ENCODE data around the gene CYP24A1.

The CYP24A1 gene

DNA sequence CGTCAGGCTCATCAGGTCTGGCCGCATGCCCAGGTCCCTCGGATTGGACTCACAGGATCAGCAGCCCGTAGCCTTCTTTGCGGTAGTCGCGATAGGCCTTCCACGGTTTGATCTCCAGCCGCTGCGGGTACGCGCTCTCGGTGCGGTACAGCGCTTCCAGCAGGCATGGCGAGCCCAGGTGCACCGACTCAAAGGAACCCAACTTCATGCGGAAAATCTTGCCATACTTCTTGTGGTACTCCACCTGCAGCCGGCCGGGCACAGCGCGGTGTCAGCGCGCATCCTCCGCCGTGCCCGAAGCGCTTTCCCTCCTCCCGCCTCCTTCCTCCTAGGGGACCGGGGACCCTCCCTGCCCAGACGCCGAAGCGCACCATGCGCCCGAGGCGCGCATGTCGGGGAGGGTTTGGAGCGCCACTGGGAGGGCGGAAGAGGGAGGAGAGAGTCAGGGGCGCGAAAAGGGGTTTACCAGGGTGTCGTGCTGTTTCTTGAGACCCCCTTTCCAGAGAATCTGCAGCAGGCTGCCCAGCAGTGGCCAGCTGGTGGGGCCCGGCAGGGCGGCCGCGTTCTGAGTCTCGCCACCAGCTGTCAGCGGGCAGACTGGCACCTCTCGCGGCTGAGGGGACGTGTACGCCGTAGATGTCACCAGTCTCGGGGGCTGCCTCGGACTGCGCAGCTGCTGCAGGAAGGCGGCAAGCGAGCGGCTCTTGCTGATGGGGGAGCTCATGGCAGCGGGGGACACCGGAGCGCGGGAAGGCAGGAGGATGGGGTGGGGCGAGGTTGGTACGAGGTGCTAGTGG, 732 bp downstream of the CYP24A1 start:
- no peak for DNase-seq (ENCODE audit: low read depth)

DNA sequence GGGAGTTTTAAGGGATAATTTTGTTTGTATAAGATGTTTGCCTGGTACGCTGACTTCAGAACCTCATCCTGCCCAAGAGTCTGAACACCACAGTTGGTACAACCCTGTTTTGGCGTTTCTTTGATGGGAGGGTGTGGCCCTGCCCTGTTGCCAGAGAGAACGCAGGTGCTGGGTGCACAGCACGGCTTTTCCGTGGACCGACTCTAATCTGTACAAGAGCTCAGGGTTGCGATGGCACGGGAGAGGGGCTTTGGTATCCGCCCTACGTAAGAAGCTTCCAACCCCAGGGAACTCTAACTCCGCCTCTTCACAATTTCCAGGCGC, 1.3 kb downstream of the CYP24A1 start:
- DNase-seq (ENCODE audit: low read depth): no peak

DNA sequence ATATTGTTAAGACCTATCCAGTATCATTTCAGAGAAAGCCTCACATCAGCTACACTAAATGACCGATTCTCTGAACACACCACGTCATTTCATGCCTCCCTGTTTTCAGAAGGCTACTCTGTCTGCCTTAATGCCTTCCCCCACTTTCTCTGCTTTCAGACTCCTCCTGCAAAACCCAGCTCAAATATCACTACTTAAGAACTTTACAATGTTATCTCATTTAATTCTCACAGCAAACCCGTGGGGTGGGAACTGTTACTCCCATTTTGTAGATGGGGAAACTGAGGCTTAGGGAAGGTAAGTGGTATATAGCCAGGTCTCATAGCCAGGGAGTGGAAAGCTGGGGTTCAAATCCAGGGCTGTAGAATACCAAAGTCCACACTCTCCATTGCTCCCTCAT, 2.8 kb downstream of the CYP24A1 start:
- no peak for DNase-seq (ENCODE audit: low read depth)

DNA sequence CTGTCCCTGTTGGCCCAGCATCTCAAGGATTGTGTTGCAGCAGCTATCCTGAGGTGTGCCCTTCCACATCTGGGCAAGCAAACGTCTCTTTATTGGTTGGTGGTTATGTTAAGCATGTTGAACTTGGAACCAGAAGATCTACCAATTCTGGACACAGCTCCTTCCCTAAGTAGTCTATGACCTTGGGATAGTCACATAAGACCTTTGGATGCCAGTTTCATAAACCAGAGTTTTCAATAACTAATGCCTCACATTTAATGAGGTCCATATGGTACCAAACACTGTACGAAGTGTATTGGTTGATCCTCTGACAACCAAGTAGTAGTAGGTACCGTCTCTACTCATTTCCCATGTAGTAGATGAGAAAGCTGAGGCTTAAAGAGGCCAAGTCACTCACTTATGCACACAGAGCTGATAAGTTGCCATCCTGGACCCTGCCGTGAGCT, 3.7 kb downstream of the CYP24A1 start:
- no peak for DNase-seq (ENCODE audit: low read depth)

DNA sequence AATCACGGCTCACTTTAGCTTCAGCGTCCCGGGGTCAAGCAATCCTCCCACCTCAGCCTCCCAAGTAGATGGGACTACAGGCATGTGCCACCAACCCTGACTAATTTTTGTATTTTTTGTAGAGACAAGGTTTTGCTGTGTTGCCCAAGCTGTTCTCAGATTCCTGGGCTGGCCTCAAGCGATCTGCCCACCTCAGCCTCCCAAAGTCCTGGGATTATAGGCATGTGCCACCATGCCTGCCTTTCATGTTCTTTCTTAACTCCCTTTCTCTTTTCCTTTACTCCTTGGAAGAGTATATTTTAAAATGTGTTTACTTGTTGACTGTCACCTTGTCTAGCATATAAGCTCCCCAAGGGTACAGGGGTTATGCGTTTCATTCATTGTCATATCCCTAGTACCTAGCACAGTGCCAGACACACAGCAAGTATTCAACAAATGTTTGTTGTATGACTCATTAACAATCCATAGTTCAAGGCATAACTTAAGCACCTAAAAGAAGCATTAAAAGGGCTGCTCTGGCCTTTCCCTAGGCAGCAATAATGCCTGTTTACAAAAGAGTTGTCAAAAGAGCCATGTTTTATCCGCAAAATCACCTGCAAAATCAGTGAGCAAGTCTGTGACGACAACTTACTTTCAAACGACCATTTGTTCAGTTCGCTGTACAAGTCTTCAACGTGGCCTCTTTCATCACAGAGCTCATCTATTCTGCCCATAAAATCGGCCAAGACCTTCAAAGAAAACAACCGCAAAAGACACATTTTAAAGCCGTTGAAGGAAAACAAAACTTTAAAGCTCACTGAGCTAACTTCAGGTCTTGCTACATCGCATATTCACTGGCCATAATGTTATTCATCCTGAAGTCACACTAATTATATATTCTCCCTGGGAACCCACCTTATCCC, 4.6 kb downstream of the CYP24A1 start:
- DNase-seq (ENCODE audit: low read depth): no peak

DNA sequence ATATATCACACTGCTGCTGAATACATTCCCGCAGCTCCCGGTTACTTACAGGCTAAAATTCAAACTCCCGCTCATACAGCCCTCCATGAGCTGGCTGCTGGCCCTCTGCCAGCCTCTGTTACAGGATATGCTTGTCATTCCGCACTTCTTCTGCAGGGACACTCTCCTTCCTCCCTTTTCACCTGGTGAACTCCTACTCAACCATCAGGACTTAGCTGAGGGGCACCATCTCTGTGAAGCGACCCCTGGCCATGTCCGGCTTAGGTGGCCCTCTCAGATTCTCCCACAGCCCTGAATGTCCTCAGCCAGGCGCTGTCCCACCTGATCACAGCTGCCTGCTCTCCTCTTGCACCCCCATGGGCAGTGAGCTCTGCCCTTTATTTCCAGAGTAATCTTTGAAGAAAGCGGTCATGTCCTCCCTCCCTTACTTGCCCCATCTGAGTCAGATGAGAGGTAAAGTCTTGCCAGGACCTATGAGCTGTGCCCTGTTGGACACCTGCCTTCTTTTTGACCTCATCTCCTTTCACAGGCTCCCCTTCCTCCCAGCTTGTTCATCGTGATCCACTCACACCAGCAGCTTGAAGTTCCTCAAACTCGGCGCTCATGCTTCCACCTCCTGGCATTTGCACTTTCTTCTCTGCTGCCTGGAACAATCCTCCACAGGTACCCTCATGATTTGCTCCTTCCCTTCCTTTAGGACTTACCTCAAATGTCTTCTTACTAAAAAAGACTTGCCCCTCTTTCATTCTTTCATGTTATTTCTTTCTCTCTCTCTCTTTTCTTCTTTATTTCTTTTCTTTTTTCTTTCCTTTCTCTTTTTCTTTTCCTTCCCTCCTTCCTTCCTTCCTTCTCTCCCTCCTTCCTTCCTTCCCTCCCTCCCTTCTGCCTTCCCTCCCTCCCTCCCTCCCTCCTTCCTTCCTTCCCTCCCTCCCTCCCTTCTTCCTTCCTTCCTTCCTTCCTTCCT, 5.6 kb downstream of the CYP24A1 start:
- DNase-seq (ENCODE audit: low read depth): no peak

DNA sequence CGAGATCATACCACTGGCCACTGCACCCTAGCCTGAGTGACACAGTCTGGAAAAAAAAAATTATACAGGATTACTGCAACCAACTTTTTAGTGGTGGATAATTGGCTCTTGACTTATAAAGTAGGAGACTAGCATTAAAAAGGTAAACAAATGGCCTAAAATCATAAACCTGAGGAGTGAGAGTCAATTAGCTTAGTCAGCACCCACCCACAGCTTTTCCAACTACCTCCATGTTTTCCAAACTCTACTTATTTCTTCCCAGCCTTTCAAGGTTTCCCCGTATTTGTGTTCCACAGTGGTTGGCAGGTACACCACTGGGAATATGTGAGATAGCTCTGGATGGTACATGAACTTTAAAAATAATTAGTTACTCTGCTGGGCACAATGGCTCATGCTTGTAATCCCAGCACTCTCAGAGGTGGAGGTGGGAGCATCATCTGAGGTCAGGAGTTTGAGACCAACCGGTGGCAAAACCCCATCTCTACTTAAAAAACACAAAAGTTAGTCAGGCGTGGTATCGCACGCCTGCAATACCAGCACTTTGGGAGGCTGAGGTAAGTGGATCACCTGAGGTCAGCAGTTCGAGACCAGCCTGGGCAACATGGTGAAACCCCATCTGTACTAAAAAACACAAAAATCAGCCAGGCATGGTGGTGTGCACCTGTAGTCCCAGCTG, 6.7 kb downstream of the CYP24A1 start:
- DNase-seq (ENCODE audit: low read depth): no peak

DNA sequence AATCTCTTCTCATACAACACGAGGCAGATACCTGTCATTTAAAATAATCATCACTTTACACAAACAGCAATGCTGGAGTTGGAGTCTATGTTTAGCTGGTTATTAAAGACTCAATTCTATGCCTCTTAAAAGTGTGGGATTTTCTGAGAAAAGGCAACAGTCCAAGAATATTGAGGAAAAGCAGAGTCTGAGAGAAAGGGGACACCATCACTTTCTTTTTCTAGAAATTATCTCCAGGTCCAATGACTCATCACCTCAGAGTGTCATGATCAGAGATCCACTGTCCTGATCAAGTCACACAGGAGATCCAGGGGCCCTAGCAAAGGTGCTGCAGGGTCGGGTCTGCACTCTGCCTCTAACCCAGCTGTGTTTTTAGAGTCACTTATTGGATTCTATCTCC, 8.0 kb downstream of the CYP24A1 start:
- no peak for DNase-seq (ENCODE audit: low read depth)

DNA sequence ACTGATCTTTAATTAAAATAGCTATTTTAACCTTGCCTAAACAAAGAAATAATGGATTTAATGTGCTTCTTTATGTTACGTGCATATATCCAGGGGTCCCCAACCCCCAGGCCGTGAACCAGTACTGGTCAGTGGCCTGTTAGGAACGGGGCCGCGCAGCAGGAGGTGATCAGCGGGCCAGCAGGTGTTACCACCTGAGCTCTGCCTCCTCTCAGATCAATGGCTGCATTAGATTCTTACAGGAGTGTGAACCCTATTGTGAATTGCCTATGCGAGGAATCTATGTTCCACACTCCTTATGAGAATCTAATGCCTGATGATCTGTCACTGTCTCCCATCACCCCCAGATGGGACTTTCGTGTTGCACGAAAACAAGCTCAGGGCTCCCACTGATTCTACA, 8.8 kb downstream of the CYP24A1 start:
- no peak for DNase-seq (ENCODE audit: low read depth)

DNA sequence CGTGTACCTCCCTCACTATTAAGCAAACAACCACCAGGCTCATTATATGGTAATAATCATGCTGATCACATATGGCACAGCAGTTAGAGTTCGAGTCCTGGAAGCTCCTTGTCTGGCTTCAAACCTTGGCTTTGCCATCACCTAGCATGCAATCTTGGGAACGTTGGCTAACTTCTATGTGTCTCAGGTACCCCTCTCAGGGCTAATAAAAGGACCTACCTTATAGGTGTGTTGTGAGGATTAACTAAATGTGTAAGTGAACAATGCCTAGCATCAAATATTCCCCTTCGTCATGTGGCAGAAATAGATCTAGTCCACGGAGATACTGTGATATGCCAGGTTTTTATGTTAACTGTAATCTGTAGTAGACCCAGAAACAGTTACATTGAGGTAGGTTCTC, 10.4 kb downstream of the CYP24A1 start:
- DNase-seq (ENCODE audit: low read depth): no peak

DNA sequence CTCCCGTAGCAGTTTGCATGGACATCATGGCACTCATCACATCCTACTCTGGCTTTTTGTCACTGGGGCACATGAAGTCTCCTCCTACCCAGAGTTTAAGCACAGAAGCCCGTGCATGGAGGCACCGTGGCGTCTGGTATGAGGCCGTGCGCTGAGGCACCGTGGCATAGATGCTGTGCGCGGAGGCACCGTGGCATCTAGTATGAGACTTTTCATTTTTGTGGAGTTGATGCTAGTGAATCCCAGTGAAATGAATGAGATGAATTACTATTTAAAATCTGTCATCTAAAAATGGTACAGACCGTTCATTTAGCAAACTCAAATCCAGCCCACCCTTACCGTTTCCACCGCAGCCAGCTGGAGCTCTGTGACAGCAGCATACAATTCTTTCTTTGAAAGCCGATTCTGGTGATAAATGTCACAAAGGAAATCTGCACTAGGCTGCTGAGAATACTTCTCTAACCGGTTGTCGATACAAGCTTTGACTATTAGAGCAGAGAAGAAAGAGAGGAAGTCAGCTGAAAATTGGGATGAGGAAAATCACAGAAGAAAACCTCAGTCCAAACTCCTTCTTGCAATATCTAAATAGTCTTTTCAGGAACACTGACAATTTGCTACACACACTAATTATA, 11.3 kb downstream of the CYP24A1 start:
- DNase-seq (ENCODE audit: low read depth): no peak

DNA sequence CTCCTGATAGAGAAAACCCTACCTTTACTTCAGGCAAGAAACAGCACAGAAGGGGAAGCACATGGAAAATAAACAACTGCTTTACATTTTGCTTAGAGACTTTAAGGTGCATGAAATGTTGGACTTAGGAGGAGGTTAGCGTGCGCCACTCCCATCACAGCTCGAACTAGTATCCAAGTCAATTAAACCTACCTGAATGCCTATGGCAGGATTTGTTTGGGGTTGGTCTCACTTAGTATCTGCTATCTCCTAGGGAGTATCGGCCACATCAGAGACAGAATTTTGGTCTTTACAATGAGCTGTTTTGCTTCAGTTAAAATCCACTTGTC, 12.0 kb downstream of the CYP24A1 start:
- DNase-seq (ENCODE audit: low read depth): no peak

DNA sequence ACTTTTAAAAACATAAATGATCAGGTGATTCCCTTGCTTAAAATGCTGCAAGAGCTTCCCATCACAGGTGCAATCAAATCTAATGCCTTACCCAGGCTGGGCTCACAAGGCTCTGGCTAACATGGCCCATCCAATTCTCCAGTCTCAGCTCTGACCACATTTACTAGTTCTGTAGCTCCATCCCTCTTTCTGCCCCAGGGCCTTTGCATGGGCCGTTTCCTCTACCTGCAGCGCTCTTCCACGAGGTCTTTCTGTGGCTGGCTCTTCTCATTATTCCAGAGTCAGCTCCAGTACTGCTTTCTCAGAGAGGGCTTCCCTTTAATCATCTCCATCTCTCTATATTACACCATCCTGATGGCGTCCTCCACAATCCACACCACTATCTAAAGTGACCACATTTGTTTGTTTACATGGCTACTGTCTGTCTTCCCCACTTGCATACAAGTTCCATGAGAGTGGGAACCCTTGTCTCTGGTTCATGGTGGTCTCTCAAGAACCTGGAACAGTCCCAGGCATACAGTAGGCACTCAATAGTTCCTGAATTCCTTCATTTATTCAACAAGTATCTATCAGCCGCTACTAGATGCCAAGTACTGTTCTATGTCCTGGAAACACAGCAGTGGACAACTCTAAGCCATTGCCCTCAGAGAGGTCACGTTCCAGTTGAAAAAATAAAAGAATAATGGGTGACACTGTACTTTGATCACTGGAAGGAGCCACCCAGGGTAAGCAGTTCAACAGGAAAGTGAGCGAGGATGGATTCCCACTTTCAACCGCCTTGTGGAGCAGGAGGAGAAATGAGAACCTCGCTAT, 12.6 kb downstream of the CYP24A1 start:
- DNase-seq (ENCODE audit: low read depth): no peak

DNA sequence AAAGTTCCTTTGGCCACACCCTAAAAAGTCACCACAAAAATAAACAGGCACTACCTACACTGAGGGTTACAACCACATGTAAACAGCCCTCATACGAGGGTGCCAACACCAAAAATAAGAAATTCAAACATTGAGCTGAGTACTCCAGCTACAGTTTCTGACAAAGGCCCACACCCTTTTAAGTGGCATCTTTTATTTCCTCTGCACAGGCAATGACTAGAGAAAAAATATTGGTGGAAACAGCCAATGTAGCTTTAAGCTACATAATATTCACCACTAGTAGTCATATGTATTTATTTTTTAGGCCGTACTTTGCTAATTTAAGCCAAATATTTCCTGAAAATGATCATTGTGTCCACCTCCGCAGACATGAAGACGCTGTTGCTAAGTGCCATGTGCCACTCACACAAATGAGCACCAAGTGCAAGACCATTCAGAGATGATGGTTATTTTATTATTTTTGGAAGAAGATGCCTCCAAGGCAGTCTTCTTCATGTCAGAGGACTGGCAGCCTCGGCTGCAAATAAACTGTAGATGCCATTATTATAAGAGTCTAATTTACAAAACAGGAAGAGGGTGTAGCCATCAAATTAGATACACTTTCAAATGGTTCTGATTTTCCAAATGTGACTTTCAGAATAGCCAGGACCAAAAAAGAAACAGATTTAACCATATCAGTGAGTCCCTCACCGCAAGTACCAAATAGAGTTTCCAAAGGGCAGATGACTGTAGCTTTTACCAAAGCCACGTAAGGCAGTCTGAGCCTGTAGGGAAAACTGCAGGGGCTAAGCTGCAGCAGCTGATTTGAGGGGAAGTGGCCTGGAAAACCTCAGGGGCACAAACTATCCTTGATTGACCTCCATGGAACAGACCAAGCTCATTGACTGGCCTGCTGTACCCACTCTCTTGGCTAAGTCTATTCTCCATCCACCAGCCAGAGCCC, 13.4 kb downstream of the CYP24A1 start:
- no peak for DNase-seq (ENCODE audit: low read depth)

DNA sequence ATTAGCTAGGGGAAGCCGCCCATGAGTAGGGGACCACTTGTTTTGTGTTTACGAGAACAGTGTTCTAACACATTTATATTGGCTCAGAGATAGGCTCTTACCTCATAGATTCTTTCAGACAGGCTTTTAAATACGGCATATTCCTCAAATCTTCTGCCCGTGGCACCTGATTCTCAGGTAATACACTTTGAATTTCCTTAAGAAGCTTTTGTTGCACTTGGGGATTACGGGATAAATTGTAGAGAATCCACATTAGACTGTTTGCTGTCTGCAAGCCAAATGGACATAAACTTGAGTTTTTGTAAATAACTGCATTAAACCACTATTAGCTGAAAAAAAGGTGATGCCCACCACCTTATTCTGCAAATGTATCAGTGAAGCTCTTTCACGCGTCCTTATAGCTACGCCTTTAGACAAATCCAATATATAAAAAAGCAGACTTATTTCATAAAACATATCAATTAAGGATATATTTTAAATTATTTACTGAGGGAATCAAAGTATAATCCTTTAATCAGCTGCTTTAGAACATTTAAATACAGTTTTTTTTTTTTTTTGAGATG, 14.8 kb downstream of the CYP24A1 start:
- no peak for DNase-seq (ENCODE audit: low read depth)

DNA sequence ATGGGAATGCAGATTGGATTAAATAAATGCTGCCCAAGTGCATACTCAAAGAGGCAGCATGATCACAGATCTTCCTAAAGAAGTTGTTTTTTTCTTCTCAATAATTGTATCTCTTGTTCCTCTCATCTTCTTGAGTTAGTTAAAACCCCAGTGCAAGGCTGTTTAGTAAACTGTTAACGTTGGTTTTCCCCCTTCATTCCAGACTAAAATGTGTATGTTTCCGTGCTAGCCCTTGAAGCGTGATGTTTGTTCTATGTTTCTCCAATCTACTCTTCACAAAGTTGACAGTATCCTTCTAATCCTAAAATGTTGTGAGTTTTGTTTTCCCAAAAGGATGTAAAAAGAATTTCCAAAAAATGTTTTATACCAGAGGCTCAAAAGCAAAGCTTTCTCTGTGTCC, 15.6 kb downstream of the CYP24A1 start:
- no peak for DNase-seq (ENCODE audit: low read depth)

DNA sequence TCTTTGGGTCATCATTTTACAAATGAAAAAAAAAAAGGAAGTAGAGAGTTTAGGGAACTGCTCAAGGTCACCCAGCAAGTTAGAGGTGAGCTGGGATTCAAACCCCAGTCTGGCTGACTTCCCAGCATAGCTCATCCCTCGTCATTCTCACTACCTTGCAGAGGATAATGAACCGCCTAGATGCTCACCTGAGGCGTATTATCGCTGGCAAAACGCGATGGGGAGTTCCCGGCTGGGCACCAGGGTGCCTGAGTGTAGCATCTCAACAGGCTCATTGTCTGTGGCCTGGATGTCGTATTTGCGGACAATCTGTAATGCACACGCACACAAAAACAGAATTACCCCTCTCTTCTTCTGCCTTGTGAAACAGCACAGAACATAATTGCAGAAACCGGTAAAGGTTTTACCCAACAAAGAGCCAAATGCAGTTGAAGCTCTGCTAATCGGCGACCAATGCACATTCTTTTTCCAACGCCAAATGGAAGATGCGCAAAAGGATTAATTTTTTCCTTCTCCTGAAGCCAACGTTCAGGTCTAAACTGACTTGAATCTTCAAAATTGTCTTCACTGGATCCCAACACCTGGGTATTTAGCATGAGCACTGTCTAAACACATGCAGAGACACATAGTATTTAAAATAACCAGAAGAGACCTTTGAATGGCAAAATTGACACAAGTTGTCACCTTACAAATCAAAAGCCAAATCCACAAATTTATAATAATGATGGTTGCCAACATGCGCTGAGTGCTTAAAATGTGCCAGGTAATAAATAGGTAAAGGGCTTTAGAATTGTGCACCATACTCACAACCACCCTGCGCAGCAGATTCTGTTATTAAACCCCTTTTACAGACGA, 16.6 kb downstream of the CYP24A1 start:
- no peak for DNase-seq (ENCODE audit: low read depth)

DNA sequence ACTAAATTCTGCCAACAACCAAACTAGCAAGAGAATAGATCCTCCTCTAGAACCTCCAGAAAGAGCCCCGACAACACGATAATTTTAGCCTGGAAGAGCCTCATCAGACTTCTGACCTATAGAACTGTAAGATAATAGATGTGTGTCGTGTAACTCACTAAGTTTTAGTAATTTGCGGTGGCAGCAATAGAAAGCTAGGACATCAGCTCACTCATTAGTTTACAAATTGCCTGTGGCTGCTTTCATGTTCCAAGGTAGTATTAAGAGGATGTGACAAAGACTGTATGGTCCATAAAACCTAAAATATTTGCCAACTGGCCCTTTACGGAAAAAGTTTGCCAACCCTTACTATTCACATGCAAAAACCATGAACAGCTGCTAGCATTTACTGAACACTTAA, 17.3 kb downstream of the CYP24A1 start:
- DNase-seq (ENCODE audit: low read depth): no peak

Data from fibroblast of the conjunctiva (primary cell).